ENCODE measurements around the gene FOXA1. TPM values are rescaled to one million over a fixed set of nuclear protein-coding genes. Genes with fewer than 3 reads are reported as not detected.

FOXA1 gene
- total RNA-seq, 2 donors from 2014 or later: 186 to 656 TPM

DNA sequence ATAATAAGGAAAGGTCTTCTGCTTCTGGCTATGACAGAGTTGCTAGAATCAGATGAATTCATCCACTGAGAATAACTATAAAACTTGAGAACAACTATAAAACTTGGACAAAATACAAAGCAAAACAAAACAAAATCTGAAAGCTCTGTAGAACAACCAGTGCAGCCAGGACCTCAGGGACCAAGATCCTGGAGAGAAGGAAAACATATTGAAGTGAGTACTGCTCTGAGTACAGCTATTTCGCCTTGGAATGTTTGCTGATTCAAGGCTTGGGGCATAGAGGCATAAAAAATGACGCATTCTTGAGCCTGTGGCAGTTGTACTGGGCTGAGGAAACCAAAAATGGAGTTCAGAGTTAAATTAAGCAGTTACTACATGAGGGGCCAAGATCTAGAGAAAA is 21.7 kb downstream of the FOXA1 start:
- no peak for DNase-seq (ENCODE audit: low spot score)
- Histone ChIP-seq H3K9me3 (no peaks in the 10 kb centered on the region), H3K4me3 (no peak overlapping the region), H3K36me3 (no peaks in the 10 kb centered on the region), H3K27me3 (replicated peaks; ENCODE audit: insufficient read depth) (no peaks in the 10 kb centered on the region), H3K4me1 (replicated peaks) (peaks cover 3% of the 10 kb centered on the region), H3K27ac (peak overlapping the region; percentile 86 to 96)
- intact Hi-C loops (cut with DNase I): no loop called here
- whole genome bisulfite sequencing: 17% methylated on average over 2 of the region's 2 CpGs
- TF ChIP-seq POLR2A (IDR thresholded peaks at IDR 0.05): no peak
- TF ChIP-seq POLR2AphosphoS5 (IDR thresholded peaks at IDR 0.05): peak; percentile 55

GRCh38 chr14:37571391-37571790 is 23.7 kb downstream of the FOXA1 start:
- Histone ChIP-seq H3K4me3 (no peak overlapping the region), H3K27ac (peak overlapping the region; percentile 86 to 96), H3K9me3 (no peaks in the 10 kb centered on the region), H3K4me1 (replicated peaks) (peaks cover 3% of the 10 kb centered on the region), H3K27me3 (replicated peaks; ENCODE audit: insufficient read depth) (no peaks in the 10 kb centered on the region), H3K36me3 (no peaks in the 10 kb centered on the region)
- no peak for DNase-seq (ENCODE audit: low spot score)
- TF ChIP-seq POLR2A (IDR thresholded peaks at IDR 0.05): no peak
- TF ChIP-seq POLR2AphosphoS5 (IDR thresholded peaks at IDR 0.05): no peak
- TF ChIP-seq, protein P1, sequence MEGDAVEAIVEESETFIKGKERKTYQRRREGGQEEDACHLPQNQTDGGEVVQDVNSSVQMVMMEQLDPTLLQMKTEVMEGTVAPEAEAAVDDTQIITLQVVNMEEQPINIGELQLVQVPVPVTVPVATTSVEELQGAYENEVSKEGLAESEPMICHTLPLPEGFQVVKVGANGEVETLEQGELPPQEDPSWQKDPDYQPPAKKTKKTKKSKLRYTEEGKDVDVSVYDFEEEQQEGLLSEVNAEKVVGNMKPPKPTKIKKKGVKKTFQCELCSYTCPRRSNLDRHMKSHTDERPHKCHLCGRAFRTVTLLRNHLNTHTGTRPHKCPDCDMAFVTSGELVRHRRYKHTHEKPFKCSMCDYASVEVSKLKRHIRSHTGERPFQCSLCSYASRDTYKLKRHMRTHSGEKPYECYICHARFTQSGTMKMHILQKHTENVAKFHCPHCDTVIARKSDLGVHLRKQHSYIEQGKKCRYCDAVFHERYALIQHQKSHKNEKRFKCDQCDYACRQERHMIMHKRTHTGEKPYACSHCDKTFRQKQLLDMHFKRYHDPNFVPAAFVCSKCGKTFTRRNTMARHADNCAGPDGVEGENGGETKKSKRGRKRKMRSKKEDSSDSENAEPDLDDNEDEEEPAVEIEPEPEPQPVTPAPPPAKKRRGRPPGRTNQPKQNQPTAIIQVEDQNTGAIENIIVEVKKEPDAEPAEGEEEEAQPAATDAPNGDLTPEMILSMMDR (IDR thresholded peaks at IDR 0.05): no peak
- WGBS: 94% methylated on average over 4 of the region's 4 CpGs
- intact Hi-C loops (cut with DNase I): no loop called here

- Histone ChIP-seq H3K4me1 (replicated peaks) (peaks cover 3% of the 10 kb centered on the region), H3K4me3 (no peak overlapping the region), H3K9me3 (no peaks in the 10 kb centered on the region), H3K36me3 (no peaks in the 10 kb centered on the region), H3K27me3 (replicated peaks; ENCODE audit: insufficient read depth) (no peaks in the 10 kb centered on the region), H3K27ac (peak overlapping the region; percentile 86 to 96)
- 94% methylated on average over 7 of the region's 7 CpGs for WGBS
- TF ChIP-seq, protein P1 (IDR thresholded peaks at IDR 0.05): no peak
- TF ChIP-seq POLR2AphosphoS5 (IDR thresholded peaks at IDR 0.05) (no peak), POLR2A (IDR thresholded peaks at IDR 0.05) (no peak)
- no peak for DNase-seq (ENCODE audit: low spot score)
- intact Hi-C loops (cut with DNase I): no loop called here
Measured at GRCh38 chr14:37569729-37570128, 25.3 kb downstream of the FOXA1 start.

DNA sequence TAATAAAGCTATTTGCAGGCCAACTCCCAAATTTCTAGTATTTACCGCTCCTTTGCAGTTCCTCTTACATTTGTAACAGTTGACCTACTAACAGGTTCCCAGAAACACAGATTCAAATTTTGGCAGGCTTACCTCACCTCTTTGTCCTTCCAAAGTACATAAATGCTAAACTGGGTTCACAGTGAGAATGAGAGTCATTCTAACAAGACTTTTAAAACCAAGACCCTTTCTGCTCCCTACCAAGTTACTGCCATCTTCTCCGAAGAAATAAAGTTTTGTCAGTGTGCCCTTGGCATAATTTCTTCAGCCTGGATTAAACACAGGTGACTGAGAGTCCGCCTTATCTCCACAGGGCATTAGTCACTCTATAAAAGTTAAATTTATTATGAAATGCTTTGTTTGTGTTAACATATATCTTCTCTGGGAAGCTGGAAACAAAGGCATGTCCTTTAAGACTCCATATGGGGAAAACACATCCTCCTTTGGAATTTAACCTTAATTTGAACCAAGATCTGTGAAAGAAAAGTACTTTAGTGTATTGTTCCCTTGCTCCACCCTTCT is 28.2 kb downstream of the FOXA1 start:
- 8% methylated on average over 3 of the region's 3 CpGs for WGBS
- no peaks in the 10 kb centered on the region for H3K27me3 ChIP-seq (replicated peaks; ENCODE audit: insufficient read depth)
- H3K27ac ChIP-seq: peak overlapping the region; percentile 86 to 96
- no peaks in the 10 kb centered on the region for H3K9me3 ChIP-seq
- no peaks in the 10 kb centered on the region for H3K36me3 ChIP-seq
- TF ChIP-seq POLR2AphosphoS5 (IDR thresholded peaks at IDR 0.05): peak; percentile 91
- no peak for TF ChIP-seq POLR2A (IDR thresholded peaks at IDR 0.05)
- H3K4me1 ChIP-seq (replicated peaks): peaks cover 7% of the 10 kb centered on the region
- intact Hi-C loops (cut with DNase I): no loop called here
- peak overlapping the region; percentile 30 to 36 for H3K4me3 ChIP-seq
- DNase-seq (ENCODE audit: low spot score): peak; percentile 80

DNA sequence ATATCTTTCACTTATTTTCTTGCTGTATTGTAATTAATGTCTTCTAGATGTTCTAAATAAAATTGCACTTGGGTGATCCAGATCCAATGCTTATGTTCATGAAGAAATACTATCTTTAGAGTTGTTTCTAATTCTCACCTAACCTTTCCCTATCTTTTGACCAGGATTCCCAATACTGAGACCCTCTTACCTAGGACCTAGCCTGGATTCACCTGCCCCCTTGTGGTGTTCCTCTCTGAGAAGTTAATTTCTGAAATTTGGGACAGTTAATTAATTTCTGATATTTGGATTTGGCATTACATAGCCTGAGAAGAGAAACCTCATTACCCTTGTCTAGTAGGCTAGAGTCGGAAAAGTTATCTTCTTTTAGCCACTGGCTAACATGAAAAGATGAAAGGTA is 29.5 kb downstream of the FOXA1 start:
- Histone ChIP-seq H3K4me1 (replicated peaks) (peaks cover 7% of the 10 kb centered on the region), H3K27ac (peak overlapping the region; percentile 86 to 96), H3K36me3 (no peaks in the 10 kb centered on the region), H3K9me3 (no peaks in the 10 kb centered on the region), H3K4me3 (peak overlapping the region; percentile 30 to 36), H3K27me3 (replicated peaks; ENCODE audit: insufficient read depth) (no peaks in the 10 kb centered on the region)
- peak; percentile 43 for TF ChIP-seq POLR2AphosphoS5 (IDR thresholded peaks at IDR 0.05)
- TF ChIP-seq POLR2A (IDR thresholded peaks at IDR 0.05): no peak
- TF ChIP-seq, protein P1 (IDR thresholded peaks at IDR 0.05): peak in 3 of 4 experiments; percentile 42 to 73 (median 62)
- intact Hi-C loops (cut with DNase I): no loop called here
- 56% methylated on average over 1 of the region's 1 CpG for WGBS
- DNase-seq (ENCODE audit: low spot score): no peak

DNA sequence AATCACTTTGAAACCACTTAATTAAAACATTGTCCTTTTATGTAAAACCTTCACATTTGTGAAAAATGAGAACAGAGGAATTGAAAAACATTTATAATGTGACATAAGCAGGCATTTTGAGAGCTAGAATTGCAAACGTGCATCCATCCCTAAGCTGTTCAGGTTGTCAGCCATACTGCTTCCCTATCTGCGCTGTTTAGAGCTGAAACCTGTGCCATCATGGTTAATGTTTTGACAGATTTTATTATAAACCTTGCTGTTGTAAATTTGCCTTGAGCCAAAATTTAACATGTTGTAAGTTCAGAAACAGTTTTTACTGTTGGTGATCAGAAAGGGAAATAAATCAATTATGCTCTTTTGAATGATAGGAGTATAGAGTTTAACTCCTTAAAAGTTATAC is 31.9 kb downstream of the FOXA1 start:
- WGBS: 70% methylated on average over 2 of the region's 2 CpGs
- H3K27me3 ChIP-seq (replicated peaks; ENCODE audit: insufficient read depth): no peaks in the 10 kb centered on the region
- peak overlapping the region; percentile 86 to 96 for H3K27ac ChIP-seq
- no peak for TF ChIP-seq POLR2AphosphoS5 (IDR thresholded peaks at IDR 0.05)
- TF ChIP-seq POLR2A (IDR thresholded peaks at IDR 0.05): no peak
- TF ChIP-seq, protein P1 (IDR thresholded peaks at IDR 0.05): no peak
- no peaks in the 10 kb centered on the region for H3K36me3 ChIP-seq
- H3K4me1 ChIP-seq (replicated peaks): peaks cover 4% of the 10 kb centered on the region
- no peak for DNase-seq (ENCODE audit: low spot score)
- H3K4me3 ChIP-seq: peak overlapping the region in 1 of 2 donors; percentile 36
- intact Hi-C loops (cut with DNase I): no loop called here
- H3K9me3 ChIP-seq: no peaks in the 10 kb centered on the region
